ENCODE data around the gene ARAP1. TPM values are rescaled to one million over a fixed set of nuclear protein-coding genes. Genes with fewer than 3 reads are reported as not detected.
A peak's percentile ranks its signal among the peaks of the same experiment; 100 is the strongest.

Gene ARAP1
- total and polyA plus RNA-seq, 10 donors = 76.7 to 365 (median 270) TPM

DNA sequence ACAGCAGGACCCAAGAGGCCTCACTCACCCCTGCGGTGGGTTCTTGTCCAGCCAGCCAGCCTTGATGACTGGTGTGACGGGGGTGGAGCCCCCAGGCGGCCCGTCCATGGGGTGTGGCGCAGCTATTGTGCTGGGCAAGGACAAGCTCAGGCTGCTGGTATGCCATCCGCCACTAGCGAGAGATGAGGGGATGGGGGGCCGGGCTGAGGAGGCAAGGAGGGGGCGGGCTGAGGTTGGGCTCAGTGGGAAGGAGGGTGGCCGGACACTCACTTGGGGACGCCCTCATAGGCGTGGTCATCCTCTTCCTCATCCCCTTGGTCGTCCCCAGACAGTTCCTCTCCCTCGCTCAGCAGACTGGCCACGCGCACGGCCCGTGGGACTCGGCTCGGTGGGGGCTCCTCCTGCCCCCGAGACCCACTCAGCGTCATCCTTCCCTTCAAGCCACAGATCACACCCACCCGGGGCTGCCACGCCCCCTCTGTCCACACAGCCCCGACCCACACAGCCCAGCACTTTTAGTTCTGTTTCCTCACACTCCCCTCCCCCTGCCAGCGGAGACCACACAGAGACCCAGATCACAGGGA, 39.9 kb downstream of the ARAP1 start:
- no peaks in the 10 kb centered on the region for H3K27me3 ChIP-seq (replicated peaks in 1 of 7)
- TF ChIP-seq, protein P1, sequence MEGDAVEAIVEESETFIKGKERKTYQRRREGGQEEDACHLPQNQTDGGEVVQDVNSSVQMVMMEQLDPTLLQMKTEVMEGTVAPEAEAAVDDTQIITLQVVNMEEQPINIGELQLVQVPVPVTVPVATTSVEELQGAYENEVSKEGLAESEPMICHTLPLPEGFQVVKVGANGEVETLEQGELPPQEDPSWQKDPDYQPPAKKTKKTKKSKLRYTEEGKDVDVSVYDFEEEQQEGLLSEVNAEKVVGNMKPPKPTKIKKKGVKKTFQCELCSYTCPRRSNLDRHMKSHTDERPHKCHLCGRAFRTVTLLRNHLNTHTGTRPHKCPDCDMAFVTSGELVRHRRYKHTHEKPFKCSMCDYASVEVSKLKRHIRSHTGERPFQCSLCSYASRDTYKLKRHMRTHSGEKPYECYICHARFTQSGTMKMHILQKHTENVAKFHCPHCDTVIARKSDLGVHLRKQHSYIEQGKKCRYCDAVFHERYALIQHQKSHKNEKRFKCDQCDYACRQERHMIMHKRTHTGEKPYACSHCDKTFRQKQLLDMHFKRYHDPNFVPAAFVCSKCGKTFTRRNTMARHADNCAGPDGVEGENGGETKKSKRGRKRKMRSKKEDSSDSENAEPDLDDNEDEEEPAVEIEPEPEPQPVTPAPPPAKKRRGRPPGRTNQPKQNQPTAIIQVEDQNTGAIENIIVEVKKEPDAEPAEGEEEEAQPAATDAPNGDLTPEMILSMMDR (IDR thresholded peaks at IDR 0.05 in 8 of 11, conservative IDR thresholded peaks at IDR 0.05 in 3 of 11) = no peak
- TF ChIP-seq POLR2A (IDR thresholded peaks at IDR 0.05) (no peak), POLR2AphosphoS5 (IDR thresholded peaks at IDR 0.05) (peak; percentile 46 to 81 (median 66))
- intact Hi-C loops (cut with DNase I; ENCODE audit: low total_unique reads) = no loop called here
- peak overlapping the region in 7 of 8 donors; percentile 53 to 80 (median 68) for H3K27ac ChIP-seq
- H3K36me3 ChIP-seq = peaks cover 0 to 100% (median 68%) of the 10 kb centered on the region in 6 donors
- peaks cover 0 to 77% (median 43%) of the 10 kb centered on the region in 6 donors for H3K4me1 ChIP-seq
- peak; percentile 86 for DNase-seq
- WGBS, 5 donors = 43 to 64% (median 55%) methylated on average over 21 to 26 of the region's 26 CpGs
- H3K9me3 ChIP-seq = no peaks in the 10 kb centered on the region
- peak overlapping the region in 3 of 8 donors; percentile 3 to 48 (median 21) for H3K4me3 ChIP-seq

DNA sequence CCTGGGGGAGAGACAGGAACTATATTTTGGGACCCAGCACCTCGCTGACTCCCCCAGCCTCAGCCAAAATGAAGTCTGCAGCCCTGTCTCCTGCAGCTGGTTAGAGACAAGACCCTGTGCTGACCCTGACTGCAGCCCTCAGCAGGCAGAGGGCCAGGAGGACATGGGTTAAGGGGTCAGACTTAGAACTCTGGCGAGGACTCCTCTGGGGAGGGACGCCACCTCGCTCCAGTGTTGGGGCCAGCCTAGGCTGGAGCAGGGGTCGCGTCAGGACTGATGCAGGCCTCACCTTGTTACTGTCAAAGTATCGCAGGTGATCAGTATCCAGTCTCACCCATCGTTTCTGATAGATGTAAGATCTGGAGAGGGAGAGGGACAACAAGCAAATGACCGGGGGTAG, 41.1 kb downstream of the ARAP1 start:
- DNase-seq = no peak
- H3K4me3 ChIP-seq = no peak overlapping the region
- H3K27me3 ChIP-seq (replicated peaks in 1 of 7) = no peaks in the 10 kb centered on the region
- WGBS, 5 donors = 85 to 94% (median 89%) methylated on average over 9 of the region's 9 CpGs
- peaks cover 0 to 100% (median 68%) of the 10 kb centered on the region in 6 donors for H3K36me3 ChIP-seq
- intact Hi-C loops (cut with DNase I; ENCODE audit: low total_unique reads) = no loop called here
- H3K27ac ChIP-seq = no peak overlapping the region
- no peaks in the 10 kb centered on the region for H3K9me3 ChIP-seq
- TF ChIP-seq, protein P1 (IDR thresholded peaks at IDR 0.05 in 8 of 11, conservative IDR thresholded peaks at IDR 0.05 in 3 of 11) = no peak
- no peak for TF ChIP-seq POLR2AphosphoS5 (IDR thresholded peaks at IDR 0.05)
- no peak for TF ChIP-seq POLR2A (IDR thresholded peaks at IDR 0.05)
- peaks cover 0 to 72% (median 36%) of the 10 kb centered on the region in 6 donors for H3K4me1 ChIP-seq

DNA sequence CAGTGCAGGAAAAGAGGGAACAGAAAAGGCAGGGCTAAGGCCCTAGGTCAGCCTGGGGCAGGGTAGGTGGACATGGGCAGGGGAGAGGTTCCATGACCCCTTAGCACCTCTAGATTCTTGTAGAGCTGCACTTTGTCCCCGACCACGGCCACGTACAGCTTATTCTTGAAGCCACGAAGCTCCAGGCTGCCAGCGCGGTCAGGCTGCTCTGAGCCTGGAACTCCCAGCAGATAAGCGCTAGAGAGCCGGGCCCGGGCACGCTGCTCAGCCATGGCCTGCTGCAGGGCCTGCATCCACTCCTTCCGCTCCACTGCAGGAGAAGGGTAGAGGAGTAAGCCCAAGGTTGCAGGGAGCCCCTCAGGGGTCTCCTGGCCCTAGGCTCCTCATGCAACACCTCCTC, 41.9 kb downstream of the ARAP1 start:
- no peak overlapping the region for H3K27ac ChIP-seq
- intact Hi-C loops (cut with DNase I; ENCODE audit: low total_unique reads) = no loop called here
- no peak for TF ChIP-seq POLR2A (IDR thresholded peaks at IDR 0.05)
- no peak for TF ChIP-seq POLR2AphosphoS5 (IDR thresholded peaks at IDR 0.05)
- TF ChIP-seq, protein P1 (IDR thresholded peaks at IDR 0.05 in 8 of 11, conservative IDR thresholded peaks at IDR 0.05 in 3 of 11) = no peak
- peaks cover 0 to 100% (median 76%) of the 10 kb centered on the region in 6 donors for H3K36me3 ChIP-seq
- DNase-seq = no peak
- H3K9me3 ChIP-seq = no peaks in the 10 kb centered on the region
- H3K27me3 ChIP-seq (replicated peaks in 1 of 7) = no peaks in the 10 kb centered on the region
- H3K4me1 ChIP-seq = peaks cover 0 to 72% (median 30%) of the 10 kb centered on the region in 6 donors
- WGBS, 5 donors = 93 to 99% (median 98%) methylated on average over 7 to 11 of the region's 11 CpGs
- H3K4me3 ChIP-seq = no peak overlapping the region

DNA sequence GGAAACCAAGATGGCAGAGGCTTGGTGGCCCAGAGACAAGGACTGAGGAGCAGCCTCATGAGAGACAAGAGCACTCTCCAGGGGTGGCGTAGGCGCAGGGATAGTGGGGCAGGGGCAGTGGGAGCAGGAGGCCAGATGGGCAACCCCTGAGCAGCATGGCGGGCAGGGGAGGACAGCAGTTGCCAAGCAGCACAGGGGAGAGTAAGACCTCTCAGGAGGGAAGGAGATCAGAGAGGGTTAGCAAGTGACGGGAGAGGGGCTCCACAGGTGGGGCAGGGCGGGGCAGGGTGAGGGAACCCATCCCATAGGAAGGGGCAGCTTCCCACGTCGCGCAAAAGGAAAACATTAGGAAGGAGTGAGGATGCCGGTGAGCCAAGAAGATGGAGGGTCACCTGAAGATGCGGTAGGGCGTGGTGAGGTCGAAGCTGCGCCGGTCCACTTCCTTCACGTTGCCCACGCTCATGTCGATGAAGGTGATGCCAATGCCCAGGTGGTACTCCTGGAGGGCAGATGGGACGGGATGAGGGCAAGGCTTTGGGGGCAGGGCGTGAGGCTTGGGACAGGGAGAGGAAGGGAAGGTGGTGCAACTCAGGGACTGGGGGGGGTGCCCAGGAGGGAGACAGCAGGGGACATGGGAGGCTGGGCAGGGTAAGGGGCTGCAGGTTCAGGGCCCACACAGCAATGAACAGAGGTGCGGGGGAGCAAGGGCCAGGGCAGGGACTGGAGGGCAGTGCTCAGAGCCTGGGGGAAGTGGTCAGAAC, 42.5 kb downstream of the ARAP1 start:
- intact Hi-C loops (cut with DNase I; ENCODE audit: low total_unique reads) = no loop called here
- peaks cover 0 to 100% (median 82%) of the 10 kb centered on the region in 6 donors for H3K36me3 ChIP-seq
- TF ChIP-seq POLR2AphosphoS5 (IDR thresholded peaks at IDR 0.05) = peak in 2 of 3 donors; percentile 29 to 44
- TF ChIP-seq, protein P1 (IDR thresholded peaks at IDR 0.05 in 8 of 11, conservative IDR thresholded peaks at IDR 0.05 in 3 of 11) = no peak

More for the DNA sequence above, 42.5 kb downstream of the ARAP1 start:
- Histone ChIP-seq H3K4me1 (peaks cover 0 to 68% (median 25%) of the 10 kb centered on the region in 6 donors), H3K27me3 (replicated peaks in 1 of 7) (no peaks in the 10 kb centered on the region), H3K9me3 (no peaks in the 10 kb centered on the region), H3K27ac (peak overlapping the region in 1 of 8 donors; percentile 4), H3K4me3 (no peak overlapping the region)
- no peak for DNase-seq
- WGBS, 5 donors = 94 to 98% (median 96%) methylated on average over 20 of the region's 20 CpGs

Measured in spleen (tissue), 11 donors.